GM19035 (cell line): ENCODE measurements around the gene PF4V1.

ENCODE experiments used
- ATAC-seq: cut with Tn5 transposase; IDR thresholded peaks from one replicate; pipeline ENCODE4 v1.9.1; 2021; ENCODE audit not compliant: unreplicated experiment

The PF4V1 gene

DNA sequence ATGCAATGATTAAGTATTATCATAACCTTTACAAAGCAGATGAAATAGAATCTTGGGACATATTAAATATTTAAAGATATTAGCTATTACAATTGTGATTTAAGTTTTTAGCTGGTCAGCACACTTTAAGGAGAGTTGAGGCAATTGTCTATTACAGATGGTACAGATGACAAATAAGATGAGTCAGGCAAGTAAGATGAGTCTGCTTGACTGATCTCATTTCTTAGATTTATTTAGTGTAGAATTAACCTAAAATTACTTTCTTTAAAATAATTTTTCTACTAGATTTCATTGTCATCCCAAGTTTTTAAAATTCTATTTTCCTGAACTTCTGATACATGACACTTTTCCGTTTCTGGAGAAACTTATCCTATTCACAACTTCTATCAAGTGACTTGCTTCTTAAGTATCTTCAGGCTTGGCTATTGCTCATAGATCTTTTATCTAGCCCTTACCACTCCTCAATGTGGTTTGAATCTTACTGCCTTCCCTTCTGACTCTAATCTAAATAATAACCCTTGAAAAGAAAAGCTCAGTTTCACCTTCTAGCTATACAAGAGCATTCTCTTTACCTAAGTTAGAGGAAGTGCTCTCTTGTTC is 49.0 kb downstream of the PF4V1 start:
- ATAC-seq = no peak

DNA sequence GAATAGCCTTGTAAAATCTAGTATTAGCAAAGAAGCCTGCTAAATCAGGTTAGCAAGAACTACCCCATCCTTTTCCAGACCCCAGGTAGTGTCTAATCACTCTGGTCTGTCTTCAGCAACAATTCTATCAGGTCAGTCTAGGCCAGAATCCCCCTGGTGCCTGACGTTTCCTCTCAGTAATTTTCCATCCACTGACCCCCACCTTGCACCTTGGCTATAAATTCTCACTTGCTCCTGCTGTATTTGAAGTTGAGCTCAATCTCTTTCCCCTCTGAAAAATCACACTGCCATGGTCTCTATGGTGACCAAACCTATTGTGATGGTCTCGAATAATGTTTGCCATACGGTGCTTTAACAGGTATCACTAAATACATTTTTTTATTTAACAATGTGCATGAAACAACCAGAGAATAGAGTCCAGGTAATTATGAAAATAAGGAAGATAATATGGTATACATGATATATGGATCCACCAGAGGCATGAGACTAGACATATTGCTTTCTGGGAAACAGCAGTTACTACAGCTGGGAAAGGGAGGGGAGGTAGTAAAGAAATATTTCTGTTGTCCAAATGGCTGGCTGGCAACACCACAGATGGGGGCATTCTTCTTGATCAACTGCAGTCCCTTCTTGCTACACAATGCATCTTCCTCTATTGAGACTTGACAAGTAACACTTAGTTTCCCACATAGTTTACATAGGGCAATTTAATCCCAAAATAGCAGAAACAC is 49.9 kb downstream of the PF4V1 start:
- no peak for ATAC-seq
